HG02970 (cell line): ENCODE measurements around the gene SPON1.
"Not testable (repeated sequence)": the region's sequence is repeated elsewhere in the genome, so short reads cannot be mapped to it uniquely, and the experiment has no call there.

Experiments used
- ATAC-seq: cut with Tn5 transposase; IDR thresholded peaks from one replicate; pipeline ENCODE4 v1.9.1; 2021; ENCODE audit warnings: mild to moderate bottlenecking, moderate library complexity, moderate number of reproducible peaks; ENCODE audit not compliant: unreplicated experiment, low FRiP score

Gene SPON1

GRCh38 chr11:14259878-14260277, 297.4 kb downstream of the SPON1 start:
- ATAC-seq: no peak

- no peak for ATAC-seq
Observed at GRCh38 chr11:14261066-14261465, 298.5 kb downstream of the SPON1 start.

GRCh38 chr11:14262271-14262846, 299.8 kb downstream of the SPON1 start:
- ATAC-seq: no peak

- no peak for ATAC-seq
Observed at GRCh38 chr11:14264966-14265365, 302.4 kb downstream of the SPON1 start.

GRCh38 chr11:14266622-14267021, 304.1 kb downstream of the SPON1 start:
- ATAC-seq: no peak

GRCh38 chr11:14267861-14268635, 305.5 kb downstream of the SPON1 start:
- ATAC-seq: no peak

- no peak for ATAC-seq
Observed at GRCh38 chr11:14269692-14270573, 307.4 kb downstream of the SPON1 start.

GRCh38 chr11:14270690-14271542, 308.4 kb downstream of the SPON1 start:
- ATAC-seq: no peak

GRCh38 chr11:14273895-14274294, 311.4 kb downstream of the SPON1 start:
- ATAC-seq: no peak

GRCh38 chr11:14275076-14275475, 312.6 kb downstream of the SPON1 start:
- no peak for ATAC-seq

GRCh38 chr11:14278869-14279268, 316.3 kb downstream of the SPON1 start:
- not testable (repeated sequence) for ATAC-seq

GRCh38 chr11:14288189-14288935, 325.8 kb downstream of the SPON1 start:
- no peak for ATAC-seq

- ATAC-seq: no peak
Observed at GRCh38 chr11:14290422-14290821, 327.9 kb downstream of the SPON1 start.

- ATAC-seq: no peak
Observed at GRCh38 chr11:14299921-14300320, 337.4 kb downstream of the SPON1 start.

- ATAC-seq: peak; percentile 62
Observed at GRCh38 chr11:14300661-14301304, 338.3 kb downstream of the SPON1 start.

- no peak for ATAC-seq
Observed at GRCh38 chr11:14304601-14305000, 342.1 kb downstream of the SPON1 start.

- no peak for ATAC-seq
Observed at GRCh38 chr11:14305649-14306048, 343.1 kb downstream of the SPON1 start.

- ATAC-seq: no peak
Observed at GRCh38 chr11:14306481-14306880, 344.0 kb downstream of the SPON1 start.
